Gastroesophageal sphincter (tissue), 3 donors: Measurements from ENCODE around the gene RPS27L.

Source experiments
- CTCF ChIP-seq, 4 experiments: fragments of 200-600 bp in 2 of 4; fragments of 450-650 bp in 2 of 4; sonication (generic) in 1 of 4; IDR thresholded peaks; one replicate each; pipeline ENCODE4 v1.5.1; 2017 to 2019; ENCODE audit warnings: antibody characterized with exemption in 4 of 4, mild to moderate bottlenecking in 2 of 4, moderate library complexity in 2 of 4
- POLR2AphosphoS5 ChIP-seq: sonication (generic); formaldehyde crosslinking; IDR thresholded peaks from one replicate; pipeline ENCODE4 v1.6.1; 2017; ENCODE audit warnings: antibody characterized with exemption

DNA sequence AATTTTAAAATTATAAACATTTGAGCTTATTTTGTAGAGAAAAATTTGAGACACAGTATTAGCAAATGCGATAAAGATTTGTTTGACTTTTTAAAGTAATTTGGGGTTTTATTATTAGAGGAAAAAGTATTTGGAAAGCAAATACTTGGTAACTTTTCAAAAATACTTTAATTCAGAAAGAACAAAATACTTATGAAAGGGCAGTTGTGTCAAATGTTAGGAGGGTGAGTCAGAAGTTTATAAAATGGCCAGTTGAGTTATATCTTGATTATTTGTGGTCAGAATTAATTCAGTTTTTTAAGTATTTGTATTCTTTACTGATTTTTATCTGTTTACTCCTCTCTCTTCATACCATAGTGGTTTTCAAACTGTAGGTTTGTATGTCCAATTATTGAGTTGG lies 23.5 kb downstream of the RPS27L start:
- TF ChIP-seq CTCF (IDR thresholded peaks at IDR 0.05) (no peak), POLR2AphosphoS5 (no peak)
